ENCODE results near the gene ZC3H7B. TPM values are rescaled to one million over a fixed set of nuclear protein-coding genes. Genes with fewer than 3 reads are reported as not detected.
A peak's percentile ranks its signal among the peaks of the same experiment; 100 is the strongest.

ZC3H7B gene
- total and polyA plus RNA-seq, 7 experiments from 2014 or later, result 1.7 to 65.9 (median 39.6) TPM

GRCh38 chr22:41366323-41367029 lies 65.2 kb downstream of the ZC3H7B start:
- H3K9me3 Mint-ChIP-seq, result peaks cover 0 to 2% (median 0%) of the 10 kb centered on the region in 11 donors
- Histone ChIP-seq H3K4me1 (ENCODE audit: control insufficient read depth in 2 of 2, insufficient read depth in 2 of 2, low read length in 2 of 2) (no peaks in the 10 kb centered on the region), H3K4me3 (ENCODE audit: low read length) (no peak overlapping the region), H3K27ac (ENCODE audit: low read depth, low read length) (no peak overlapping the region), H3K9me3 (ENCODE audit: control insufficient read depth in 2 of 3, low read length in 3 of 3) (no peaks in the 10 kb centered on the region), H3K36me3 (ENCODE audit: control insufficient read depth in 2 of 3, insufficient read depth in 3 of 3, low read length in 3 of 3) (no peaks in the 10 kb centered on the region), H3K27me3 (ENCODE audit: control insufficient read depth in 2 of 2, insufficient read depth in 2 of 2, low read length in 2 of 2) (no peaks in the 10 kb centered on the region)
- peak overlapping the region in 4 of 10 donors; percentile 32 to 60 (median 42) for H3K4me3 Mint-ChIP-seq
- DNase-seq, result no peak
- ChIA-PET POLR2A (interaction anchor here (1.2 kb wide), 1 partner anchor 15 kb away, joined by 3 read pairs; the partner anchor contains the start of gene TEF), CTCF (interaction anchor here (0.6 kb wide), 1 partner anchor 80 kb away, joined by 3 read pairs; no protein-coding TSS in a partner anchor)
- intact Hi-C loops (cut with micrococcal nuclease), result no loop called here
- H3K27me3 Mint-ChIP-seq, result peaks cover 0 to 12% (median 0%) of the 10 kb centered on the region in 5 donors
- H3K27ac Mint-ChIP-seq, result peak overlapping the region in 1 of 9 donors; percentile 45
- peak; percentile 18 for ATAC-seq
- H3K36me3 Mint-ChIP-seq, result peaks cover 0 to under 1% (median 0%) of the 10 kb centered on the region in 5 donors
- peaks cover 0 to 11% (median 3%) of the 10 kb centered on the region in 7 donors for H3K4me1 Mint-ChIP-seq

DNA sequence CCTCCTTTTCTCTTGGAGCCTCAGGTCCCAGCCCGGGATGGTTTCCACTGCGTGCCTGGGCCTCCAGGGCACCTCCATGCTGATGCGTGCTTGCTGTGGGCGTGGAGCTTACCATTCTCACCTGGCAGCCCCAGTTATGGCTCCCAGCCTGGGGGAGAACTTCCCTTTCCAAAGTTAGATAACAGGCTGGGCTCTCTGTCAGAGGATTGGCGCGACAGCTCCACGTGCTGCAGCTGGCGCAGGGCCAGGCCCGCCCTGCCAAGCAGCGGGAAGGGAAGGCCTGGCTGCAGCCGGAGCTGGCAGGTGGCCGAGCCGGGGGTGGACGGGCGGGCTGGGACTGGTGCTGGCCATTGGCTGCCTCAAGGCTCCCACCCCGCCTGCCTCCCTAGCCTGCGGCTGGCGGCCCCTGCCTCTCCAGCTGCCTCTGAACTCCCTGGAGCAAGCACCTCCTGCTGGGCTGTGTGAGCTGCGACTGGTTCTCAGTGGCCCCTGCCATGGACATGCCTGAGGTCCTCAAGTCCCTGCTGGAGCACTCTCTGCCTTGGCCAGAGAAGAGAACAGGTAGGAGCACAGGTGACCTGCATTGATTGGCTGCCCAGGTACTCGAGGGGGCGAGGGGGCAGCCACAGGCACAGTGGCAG lies 65.8 kb downstream of the ZC3H7B start:
- Mint-ChIP-seq H3K36me3 (no peaks in the 10 kb centered on the region), H3K4me1 (peaks cover 0 to 11% (median 3%) of the 10 kb centered on the region in 7 donors), H3K27ac (no peak overlapping the region), H3K4me3 (peak overlapping the region in 5 of 10 donors; percentile 27 to 60 (median 41)), H3K27me3 (peaks cover 0 to 12% (median 0%) of the 10 kb centered on the region in 5 donors), H3K9me3 (peaks cover 0 to 2% (median 0%) of the 10 kb centered on the region in 11 donors)
- POLR2A ChIA-PET, result interaction anchor here (1.2 kb wide), 1 partner anchor 15 kb away, joined by 3 read pairs; the partner anchor contains the start of gene TEF
- Histone ChIP-seq H3K4me1 (ENCODE audit: control insufficient read depth in 2 of 2, insufficient read depth in 2 of 2, low read length in 2 of 2) (no peaks in the 10 kb centered on the region), H3K4me3 (ENCODE audit: low read length) (no peak overlapping the region), H3K36me3 (ENCODE audit: control insufficient read depth in 2 of 3, insufficient read depth in 3 of 3, low read length in 3 of 3) (no peaks in the 10 kb centered on the region), H3K27ac (ENCODE audit: low read depth, low read length) (no peak overlapping the region), H3K9me3 (ENCODE audit: control insufficient read depth in 2 of 3, low read length in 3 of 3) (no peaks in the 10 kb centered on the region), H3K27me3 (ENCODE audit: control insufficient read depth in 2 of 2, insufficient read depth in 2 of 2, low read length in 2 of 2) (no peaks in the 10 kb centered on the region)
- CTCF ChIA-PET, result no interaction called here
- peak; percentile 74 for ATAC-seq
- intact Hi-C loops (cut with micrococcal nuclease), result no loop called here
- DNase-seq, result peak in 6 of 9 donors; percentile 10 to 31 (median 22)

DNA sequence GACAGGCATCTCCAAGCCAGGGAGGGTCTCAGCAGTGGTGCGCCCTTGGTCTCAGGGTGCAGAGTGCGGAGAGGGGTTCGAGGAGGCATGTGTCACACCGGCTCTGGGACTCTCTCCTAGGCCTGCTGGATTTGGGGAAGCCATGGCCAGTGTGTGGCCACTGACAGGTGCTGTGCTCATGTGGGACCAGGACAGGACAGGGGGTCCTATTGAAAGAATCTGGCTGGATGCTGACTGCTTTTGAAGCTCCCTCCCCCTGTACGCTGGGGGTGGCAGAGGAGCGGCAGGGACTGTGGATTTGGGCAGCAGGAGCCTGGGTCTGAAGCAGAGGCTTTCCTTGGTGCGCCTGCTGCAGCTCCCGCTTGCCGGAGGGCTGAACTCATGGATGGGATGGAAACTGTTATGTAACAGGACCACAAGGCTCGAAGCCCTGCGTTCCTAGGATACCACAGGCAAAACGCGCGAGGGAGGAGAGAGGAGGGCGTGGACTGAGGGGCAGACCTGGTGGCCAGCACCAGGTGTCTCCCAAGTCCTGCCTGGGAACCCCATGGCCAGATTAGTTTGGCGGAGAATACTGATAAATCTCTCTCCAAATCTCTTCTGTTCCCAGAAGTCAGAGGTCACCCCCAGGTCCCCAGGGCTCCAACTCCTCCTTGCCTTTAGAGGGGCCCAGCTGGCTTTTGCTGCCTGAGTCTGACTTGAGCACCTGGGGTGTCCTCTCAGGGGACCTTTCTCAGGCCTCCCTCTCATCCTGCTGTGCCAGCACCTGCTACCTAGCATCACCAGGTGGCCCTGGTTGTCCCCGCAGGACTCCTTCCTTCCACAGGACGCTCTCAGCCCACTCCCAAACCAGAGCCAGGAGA lies 66.6 kb downstream of the ZC3H7B start:
- intact Hi-C loops (cut with micrococcal nuclease), result no loop called here
- DNase-seq (no peak), ATAC-seq (peak; percentile 5)
- POLR2A ChIA-PET, result no interaction called here
- Mint-ChIP-seq H3K27me3 (peaks cover 0 to 12% (median 0%) of the 10 kb centered on the region in 5 donors), H3K9me3 (no peaks in the 10 kb centered on the region), H3K36me3 (no peaks in the 10 kb centered on the region), H3K4me1 (peaks cover 0 to 11% (median 3%) of the 10 kb centered on the region in 7 donors), H3K27ac (peak overlapping the region in 1 of 9 donors; percentile 55), H3K4me3 (peak overlapping the region in 2 of 10 donors; percentile 23 to 27)
- Histone ChIP-seq H3K4me1 (ENCODE audit: control insufficient read depth in 2 of 2, insufficient read depth in 2 of 2, low read length in 2 of 2) (no peaks in the 10 kb centered on the region), H3K27ac (ENCODE audit: low read depth, low read length) (no peak overlapping the region), H3K9me3 (ENCODE audit: control insufficient read depth in 2 of 3, low read length in 3 of 3) (no peaks in the 10 kb centered on the region), H3K27me3 (ENCODE audit: control insufficient read depth in 2 of 2, insufficient read depth in 2 of 2, low read length in 2 of 2) (no peaks in the 10 kb centered on the region), H3K36me3 (ENCODE audit: control insufficient read depth in 2 of 3, insufficient read depth in 3 of 3, low read length in 3 of 3) (no peaks in the 10 kb centered on the region), H3K4me3 (ENCODE audit: low read length) (no peak overlapping the region)
- CTCF ChIA-PET, result interaction anchor here (1.3 kb wide), 1 partner anchor 36 kb away, joined by 3 read pairs; no protein-coding TSS in a partner anchor

GRCh38 chr22:41368543-41369423 lies 67.5 kb downstream of the ZC3H7B start:
- Histone ChIP-seq H3K4me1 (ENCODE audit: control insufficient read depth in 2 of 2, insufficient read depth in 2 of 2, low read length in 2 of 2) (no peaks in the 10 kb centered on the region), H3K27me3 (ENCODE audit: control insufficient read depth in 2 of 2, insufficient read depth in 2 of 2, low read length in 2 of 2) (no peaks in the 10 kb centered on the region), H3K9me3 (ENCODE audit: control insufficient read depth in 2 of 3, low read length in 3 of 3) (no peaks in the 10 kb centered on the region), H3K36me3 (ENCODE audit: control insufficient read depth in 2 of 3, insufficient read depth in 3 of 3, low read length in 3 of 3) (no peaks in the 10 kb centered on the region), H3K4me3 (ENCODE audit: low read length) (no peak overlapping the region), H3K27ac (ENCODE audit: low read depth, low read length) (no peak overlapping the region)
- H3K27me3 Mint-ChIP-seq, result peaks cover 0 to 12% (median 0%) of the 10 kb centered on the region in 5 donors
- H3K4me3 Mint-ChIP-seq, result no peak overlapping the region
- H3K9me3 Mint-ChIP-seq, result no peaks in the 10 kb centered on the region
- no peak for ATAC-seq
- no peaks in the 10 kb centered on the region for H3K36me3 Mint-ChIP-seq
- intact Hi-C loops (cut with micrococcal nuclease), result no loop called here
- ChIA-PET CTCF (interaction anchor here (0.6 to 1.3 kb wide), 2 partner anchors 32 to 35 kb away, joined by 3 to 6 read pairs; no protein-coding TSS in a partner anchor), POLR2A (no interaction called here)
- H3K27ac Mint-ChIP-seq, result peak overlapping the region in 1 of 9 donors; percentile 55
- peaks cover 0 to 11% (median 3%) of the 10 kb centered on the region in 7 donors for H3K4me1 Mint-ChIP-seq
- DNase-seq, result no peak

DNA sequence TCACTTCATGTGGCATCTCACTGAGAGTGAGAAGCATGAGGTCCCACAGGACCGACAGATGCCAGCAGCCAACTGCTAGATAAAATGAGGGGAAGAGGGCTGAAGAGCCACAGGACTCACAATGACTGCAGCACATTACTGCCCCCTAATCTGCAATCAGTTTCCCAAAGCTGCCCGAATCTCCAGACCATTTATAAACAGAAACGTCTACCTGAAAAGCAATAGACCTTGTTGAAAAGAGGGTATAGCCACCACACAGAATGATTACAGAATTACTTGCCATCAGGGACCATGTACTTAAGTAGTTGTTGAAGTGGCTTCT lies 68.1 kb downstream of the ZC3H7B start:
- H3K27ac Mint-ChIP-seq, result no peak overlapping the region
- ChIA-PET POLR2A (no interaction called here), CTCF (interaction anchor here (0.6 to 1.3 kb wide), 2 partner anchors 31 to 34 kb away, joined by 3 to 6 read pairs; no protein-coding TSS in a partner anchor)
- no peaks in the 10 kb centered on the region for H3K36me3 Mint-ChIP-seq
- Histone ChIP-seq H3K27ac (ENCODE audit: low read depth, low read length) (no peak overlapping the region), H3K9me3 (ENCODE audit: control insufficient read depth in 2 of 3, low read length in 3 of 3) (no peaks in the 10 kb centered on the region), H3K27me3 (ENCODE audit: control insufficient read depth in 2 of 2, insufficient read depth in 2 of 2, low read length in 2 of 2) (no peaks in the 10 kb centered on the region), H3K4me1 (ENCODE audit: control insufficient read depth in 2 of 2, insufficient read depth in 2 of 2, low read length in 2 of 2) (no peaks in the 10 kb centered on the region), H3K4me3 (ENCODE audit: low read length) (no peak overlapping the region), H3K36me3 (ENCODE audit: control insufficient read depth in 2 of 3, insufficient read depth in 3 of 3, low read length in 3 of 3) (no peaks in the 10 kb centered on the region)
- H3K4me3 Mint-ChIP-seq, result no peak overlapping the region
- peaks cover 0 to 12% (median 0%) of the 10 kb centered on the region in 5 donors for H3K27me3 Mint-ChIP-seq
- peaks cover 0 to 11% (median 3%) of the 10 kb centered on the region in 7 donors for H3K4me1 Mint-ChIP-seq
- no peaks in the 10 kb centered on the region for H3K9me3 Mint-ChIP-seq
- intact Hi-C loops (cut with micrococcal nuclease), result no loop called here
- ATAC-seq (no peak), DNase-seq (no peak)
